ENCODE data around the gene INTS11. TPM values are rescaled to one million over a fixed set of nuclear protein-coding genes. Genes with fewer than 3 reads are reported as not detected.
A peak's percentile ranks its signal among the peaks of the same experiment; 100 is the strongest.

INTS11 gene
- total and polyA plus RNA-seq, 10 of the 15 experiments (the other 5 are each of a cell fraction or from before 2014, with no cell fraction given): 2.5 to 117 (median 77.7) TPM

DNA sequence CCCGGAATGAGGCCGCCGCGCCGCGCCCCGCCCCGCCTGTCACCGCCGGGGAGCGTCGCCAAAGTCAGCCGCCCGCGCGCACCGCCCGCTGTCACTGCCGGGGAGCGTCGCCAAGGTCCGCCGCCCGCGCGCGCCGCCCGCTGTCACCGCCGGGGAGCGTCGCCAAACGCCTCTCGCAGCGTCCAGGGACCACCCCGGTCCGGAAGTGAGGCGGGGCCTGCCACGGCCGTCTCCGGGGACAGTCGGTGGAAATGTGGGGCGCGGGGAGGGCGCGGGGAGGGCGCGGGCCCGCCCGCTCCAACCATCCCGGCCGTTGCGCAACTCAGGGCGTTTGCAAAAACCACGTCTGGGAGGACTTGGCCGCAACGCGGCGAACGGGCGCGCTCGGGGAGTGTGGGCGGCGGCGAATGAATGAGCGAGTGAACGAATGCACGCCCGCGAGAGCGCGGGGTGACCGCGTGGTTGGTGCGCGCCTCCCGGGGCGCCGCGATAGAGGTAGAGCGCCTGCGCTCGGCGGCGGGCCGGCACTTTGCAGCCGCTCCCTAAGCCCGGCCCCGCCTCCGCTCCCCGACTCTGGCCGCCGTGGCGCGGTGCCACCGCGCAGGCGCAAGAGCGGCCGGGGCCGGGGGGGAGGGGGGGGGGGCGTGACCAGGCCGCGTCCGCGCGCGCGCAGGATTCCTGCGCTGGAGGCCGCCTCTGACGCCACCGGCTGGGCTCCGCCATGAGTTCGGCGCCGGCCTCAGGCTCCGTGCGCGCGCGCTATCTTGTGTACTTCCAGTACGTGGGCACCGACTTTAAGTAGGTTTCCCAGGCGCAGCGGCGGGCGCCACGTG, 16.3 kb downstream of the INTS11 start, which contains the start of the genes ACAP3 and PUSL1 (continued):
- TF ChIP-seq TBL1XR1 (IDR thresholded peaks at IDR 0.05; ENCODE audit: low read depth, low read length) (no peak), BRCA1 (IDR thresholded peaks at IDR 0.05; ENCODE audit: low read depth, low read length) (no peak), REST (IDR thresholded peaks at IDR 0.05; ENCODE audit: low read depth, low read length) (no peak)
- TF ChIP-seq, protein P1, sequence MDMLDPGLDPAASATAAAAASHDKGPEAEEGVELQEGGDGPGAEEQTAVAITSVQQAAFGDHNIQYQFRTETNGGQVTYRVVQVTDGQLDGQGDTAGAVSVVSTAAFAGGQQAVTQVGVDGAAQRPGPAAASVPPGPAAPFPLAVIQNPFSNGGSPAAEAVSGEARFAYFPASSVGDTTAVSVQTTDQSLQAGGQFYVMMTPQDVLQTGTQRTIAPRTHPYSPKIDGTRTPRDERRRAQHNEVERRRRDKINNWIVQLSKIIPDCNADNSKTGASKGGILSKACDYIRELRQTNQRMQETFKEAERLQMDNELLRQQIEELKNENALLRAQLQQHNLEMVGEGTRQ (IDR thresholded peaks at IDR 0.05; ENCODE audit: borderline replicate concordance, low read depth, low read length): no peak

- H3K79me2 ChIP-seq (ENCODE audit: control insufficient read depth, insufficient read depth, low read length): peaks cover 26% of the 10 kb centered on the region
- H2AFZ ChIP-seq (ENCODE audit: control insufficient read depth, low read depth, low read length): peak overlapping the region; percentile 29
- H3K9ac ChIP-seq (ENCODE audit: control insufficient read depth, insufficient read depth, low read length): peak overlapping the region; percentile 75
- H3K4me3 ChIP-seq: peak overlapping the region; percentile 84
- peaks cover 0 to 9% of the 10 kb centered on the region in 2 experiments; a peak in 3 of 4 replicates for H3K36me3 ChIP-seq (ENCODE audit: control insufficient read depth in 2 of 2, insufficient read depth in 2 of 2, low read length in 1 of 2)
- FAIRE-seq (no peak), ATAC-seq (no peak), DNase-seq (ENCODE audit: low read depth, low spot score) (no peak)
- SMC1A ChIA-PET (ENCODE audit: uncharacterized antibody, unreplicated experiment): no interaction called here
- peak overlapping the region; percentile 39; the same call in 1 of the 2 replicates for H3K27ac ChIP-seq (ENCODE audit: control insufficient read depth, insufficient read depth)
- no peaks in the 10 kb centered on the region for H4K20me1 ChIP-seq (ENCODE audit: control insufficient read depth, insufficient read depth)
- 0% methylated on average over 32 of the region's 83 CpGs for WGBS (ENCODE audit: insufficient coverage, insufficient replicate concordance, low lambda C conversion rate, missing lambda C conversion rate)
- peaks cover 27% of the 10 kb centered on the region for H3K4me1 ChIP-seq (ENCODE audit: control insufficient read depth, insufficient read depth, low read length)
- no peaks in the 10 kb centered on the region for H3K9me3 ChIP-seq (replicated peaks; ENCODE audit: control insufficient read depth, insufficient read depth, low read length)
- CTCF ChIA-PET: interaction anchor here (1.0 kb wide), 1 partner anchor 198 kb away, joined by 3 read pairs; no protein-coding TSS in a partner anchor
- POLR2A ChIA-PET: interaction anchor here (0.6 kb wide), 1 partner anchor 76 kb away, joined by 3 read pairs; no protein-coding TSS in a partner anchor
- intact Hi-C loops (cut with micrococcal nuclease; ENCODE audit: unreplicated experiment) (loop anchor here (5.0 kb wide), 1 partner anchor 190 kb away; the partner anchor contains the start of gene C1orf159), in situ Hi-C loops (cut with MboI) (no loop called here)
- no peaks in the 10 kb centered on the region for H3K27me3 ChIP-seq (replicated peaks in 1 of 2; ENCODE audit: control insufficient read depth in 2 of 2, insufficient read depth in 2 of 2, low read length in 1 of 2)
- no TSS peak for BruUV-seq (replicated peaks)
- RAD21 ChIA-PET (ENCODE audit: unreplicated experiment): no interaction called here
- H3K4me2 ChIP-seq (ENCODE audit: control insufficient read depth, insufficient read depth): peak overlapping the region; percentile 99
- TF ChIP-seq ZBTB4 (CRISPR knock-in tag; IDR thresholded peaks at IDR 0.05) (no peak), GATAD2B (conservative IDR thresholded peaks at IDR 0.05; ENCODE audit: low read depth) (peak; percentile 19), NR2F1 (conservative IDR thresholded peaks at IDR 0.05) (peak; percentile 51), POLR2AphosphoS5 (IDR thresholded peaks at IDR 0.05; ENCODE audit: low read length) (no peak), KDM1A (IDR thresholded peaks at IDR 0.05; ENCODE audit: borderline replicate concordance) (no peak)
Observed at GRCh38 chr1:1307261-1307922, 17.1 kb downstream of the INTS11 start.
